HG03342 (cell line): ENCODE measurements around the gene TCP11L2.
"Not testable (repeated sequence)": the region's sequence is repeated elsewhere in the genome, so short reads cannot be mapped to it uniquely, and the experiment has no call there.

Source experiments
- ATAC-seq: cut with Tn5 transposase; IDR thresholded peaks from one replicate; pipeline ENCODE4 v1.9.1; 2021; ENCODE audit warnings: mild to moderate bottlenecking, moderate library complexity; ENCODE audit not compliant: unreplicated experiment

Gene TCP11L2

DNA sequence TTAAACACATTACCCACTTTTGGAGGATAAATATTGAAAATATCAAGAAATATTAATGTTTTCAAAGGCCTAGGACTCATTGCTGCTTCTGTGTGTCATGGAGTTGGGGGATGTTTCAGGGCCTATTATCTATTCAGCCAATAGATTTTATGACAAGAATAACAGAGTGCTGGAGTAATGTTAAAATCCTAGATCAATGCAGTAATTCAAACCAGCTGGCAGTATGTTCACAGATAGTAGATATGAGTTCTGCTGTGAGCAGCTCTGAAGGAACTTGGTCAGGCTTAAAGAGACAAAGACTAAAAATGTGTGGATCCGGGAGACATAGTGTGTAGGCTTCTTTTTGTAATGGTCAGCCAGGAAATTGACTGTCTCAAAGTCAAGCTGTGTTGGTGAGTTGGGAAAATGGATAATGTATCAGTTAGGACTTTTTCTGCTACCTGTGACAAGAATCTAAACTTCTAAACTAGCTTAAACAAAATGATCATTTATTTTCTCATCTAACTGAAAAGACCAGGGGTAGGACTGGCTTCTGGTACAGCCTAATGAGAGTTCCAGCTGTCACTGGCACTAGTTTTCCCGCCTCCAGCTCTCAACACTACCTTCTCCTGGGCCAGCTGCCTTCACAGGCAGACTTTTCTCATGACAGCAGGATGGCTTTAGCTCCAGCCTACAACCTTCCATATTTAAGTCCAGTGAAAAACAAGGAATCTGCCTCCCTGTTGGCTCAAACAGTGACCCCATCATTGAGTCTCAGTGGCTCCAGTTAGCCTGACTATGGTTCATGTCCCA is 38.7 kb downstream of the TCP11L2 start:
- no peak for ATAC-seq

DNA sequence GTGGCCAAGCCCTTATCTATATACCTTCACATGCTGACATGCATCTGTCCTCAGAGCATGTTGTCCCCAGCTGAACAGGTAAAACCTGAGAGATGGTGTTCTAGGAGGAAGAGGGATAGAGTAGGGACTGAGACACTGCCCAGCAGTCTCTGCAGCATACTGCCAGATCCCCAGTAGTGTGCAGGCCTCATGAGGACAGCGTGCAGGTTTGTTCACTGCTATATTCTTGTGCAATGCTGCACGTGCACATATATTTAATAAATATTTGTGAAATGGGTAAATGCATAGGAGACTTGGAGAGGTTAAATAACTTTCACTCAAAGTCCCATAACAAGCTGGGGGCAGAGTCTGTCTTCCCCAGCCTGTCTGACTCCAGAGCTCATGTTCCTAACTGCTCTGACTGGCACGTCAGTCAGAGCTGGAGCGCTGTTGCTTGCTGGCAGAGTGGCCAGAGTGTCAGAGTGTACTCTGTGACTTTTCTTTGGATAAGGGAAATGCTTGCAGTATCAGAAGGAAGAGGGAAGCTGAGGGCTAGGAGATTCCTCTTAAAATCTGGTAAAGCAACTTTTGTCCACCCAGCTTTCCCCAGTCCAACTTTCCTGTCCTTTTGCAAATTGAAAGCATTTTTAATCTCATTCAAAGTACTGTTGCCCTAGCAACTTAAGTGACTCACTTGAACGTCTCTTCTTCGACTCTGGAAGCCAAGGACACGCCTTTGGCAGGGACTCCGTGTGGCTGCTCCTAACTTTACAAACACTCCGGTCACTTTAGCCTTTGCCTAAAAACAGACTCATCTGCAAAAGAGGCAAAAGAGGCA is 40.1 kb downstream of the TCP11L2 start:
- ATAC-seq, result no peak

GRCh38 chr12:106343214-106343528 is 40.6 kb downstream of the TCP11L2 start:
- no peak for ATAC-seq

- no peak for ATAC-seq
These were observed 41.6 kb downstream of the TCP11L2 start for GRCh38 chr12:106344131-106344530.

DNA sequence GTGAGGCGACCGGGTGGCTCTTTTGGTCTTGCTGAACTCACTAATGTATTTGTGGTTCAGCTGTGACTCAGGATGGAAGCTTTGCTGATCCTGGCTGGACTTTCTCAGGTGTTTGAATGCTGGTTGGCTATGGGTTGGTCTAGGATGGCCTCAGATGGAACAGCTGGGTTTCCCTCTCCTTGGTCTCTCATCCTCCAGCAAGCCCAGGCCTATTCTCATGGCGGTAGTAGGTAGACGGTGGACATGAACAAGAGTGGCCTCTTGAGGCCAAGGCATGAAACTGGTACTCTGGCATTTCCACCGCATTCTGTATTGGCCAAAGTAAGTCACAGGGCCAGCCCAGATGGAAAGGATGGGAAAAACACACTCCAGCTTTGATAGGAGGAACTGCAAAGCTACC is 43.2 kb downstream of the TCP11L2 start:
- no peak for ATAC-seq

- no peak for ATAC-seq
These were observed 45.9 kb downstream of the TCP11L2 start for GRCh38 chr12:106348411-106348810.

DNA sequence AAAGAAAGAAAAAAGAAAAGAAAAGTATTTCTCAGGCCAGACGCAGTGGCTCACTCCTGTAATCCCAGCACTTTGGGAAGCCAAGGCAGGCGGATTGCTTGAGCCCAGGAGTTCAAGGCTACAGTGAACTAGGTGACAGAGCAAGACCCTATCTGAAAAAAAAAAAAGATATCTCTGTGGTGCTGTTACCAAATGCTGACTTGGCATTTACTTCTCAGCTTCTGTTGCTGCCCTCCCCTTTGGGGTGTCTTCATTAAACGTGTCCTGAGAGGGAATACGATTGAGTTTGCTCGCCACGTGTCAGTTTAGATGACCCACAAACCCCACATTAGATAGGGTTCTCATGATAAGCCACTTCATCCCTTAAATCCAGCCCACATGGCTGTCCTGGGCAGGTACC is 50.6 kb downstream of the TCP11L2 start:
- no peak for ATAC-seq

DNA sequence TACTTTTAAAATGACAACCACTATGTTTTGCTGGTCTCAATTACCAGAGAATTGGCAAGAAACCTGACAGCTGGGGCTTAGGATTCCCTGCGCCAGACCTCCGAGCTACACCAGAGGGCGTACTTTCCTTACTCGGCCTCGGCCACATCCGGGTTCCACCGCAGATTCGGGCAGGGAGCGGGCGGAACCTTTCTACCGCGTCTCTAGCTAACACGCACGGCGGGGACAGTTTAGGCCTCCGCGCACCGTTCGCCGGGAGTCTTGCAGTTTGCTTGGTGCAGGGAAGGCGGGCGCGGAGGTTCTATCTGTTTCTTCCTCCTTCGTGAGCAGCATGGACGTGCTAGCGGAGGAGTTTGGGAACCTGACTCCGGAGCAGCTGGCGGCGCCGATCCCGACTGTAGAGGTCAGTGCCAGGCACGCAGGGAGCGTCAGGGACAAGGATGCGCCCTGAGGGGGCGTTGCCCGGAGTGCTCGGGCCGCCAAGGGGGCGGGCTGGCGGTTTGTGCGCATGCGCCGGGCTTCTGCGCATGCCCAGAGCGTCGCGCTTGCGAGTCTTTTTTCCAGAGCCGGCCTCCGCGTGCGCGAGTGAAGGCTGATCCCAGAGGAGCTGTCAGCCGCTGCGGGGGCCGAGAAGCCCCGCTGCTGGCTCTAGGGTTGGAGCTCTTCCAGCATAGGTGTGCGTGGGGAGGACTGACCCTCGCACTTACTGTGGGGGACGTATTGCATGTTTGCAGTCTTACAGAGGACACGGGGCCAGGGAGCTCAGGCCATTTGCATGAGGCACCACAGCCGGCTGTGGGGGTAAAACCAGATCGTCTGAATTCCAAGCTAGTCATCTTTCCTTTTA is 55.2 kb downstream of the TCP11L2 start, which contains the start of gene POLR3B:
Gene POLR3B, plus strand, starts transcription at position 200 of the 847 bp plus-strand sequence. Its CDS starts 132 bp downstream, at position 332.
- ATAC-seq, result peak; percentile 92

GRCh38 chr12:106358396-106359241 is 56.1 kb downstream of the TCP11L2 start:
- ATAC-seq, result peak; percentile 9

DNA sequence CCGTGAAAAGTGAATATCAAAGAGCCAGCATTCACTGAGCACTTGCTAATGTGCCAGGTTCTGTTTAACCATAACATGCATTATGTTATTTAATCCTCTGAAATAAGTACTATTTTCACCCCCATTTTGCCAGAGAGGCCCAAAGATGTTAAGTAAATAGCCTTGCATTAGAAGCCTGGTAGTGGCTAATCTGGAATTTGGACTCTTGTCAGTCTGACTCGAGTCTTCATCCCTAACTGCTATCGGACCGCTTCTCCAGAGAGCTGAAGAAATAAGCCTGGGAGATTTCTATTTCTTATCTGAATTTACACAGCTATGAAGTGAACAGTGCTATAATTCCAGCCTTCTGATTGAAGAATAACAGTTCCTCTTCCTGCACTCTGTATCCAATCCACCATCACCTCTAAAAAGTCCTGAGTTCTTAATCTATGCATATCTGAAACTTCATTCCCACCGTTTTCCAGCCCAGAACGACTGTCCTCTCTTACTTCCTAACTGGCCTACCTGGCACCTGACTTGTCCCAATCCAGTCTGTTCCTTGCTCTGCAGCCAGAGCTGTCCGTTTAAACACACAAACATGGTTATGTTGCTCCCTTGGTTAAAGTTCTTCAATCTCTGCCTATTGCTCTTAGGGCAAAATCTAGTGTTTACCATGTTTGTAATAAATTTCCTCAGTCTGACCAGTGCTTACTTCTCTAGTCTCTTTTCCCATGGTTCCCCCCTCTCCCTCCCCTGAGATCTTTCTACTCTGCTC is 57.3 kb downstream of the TCP11L2 start:
- no peak for ATAC-seq

DNA sequence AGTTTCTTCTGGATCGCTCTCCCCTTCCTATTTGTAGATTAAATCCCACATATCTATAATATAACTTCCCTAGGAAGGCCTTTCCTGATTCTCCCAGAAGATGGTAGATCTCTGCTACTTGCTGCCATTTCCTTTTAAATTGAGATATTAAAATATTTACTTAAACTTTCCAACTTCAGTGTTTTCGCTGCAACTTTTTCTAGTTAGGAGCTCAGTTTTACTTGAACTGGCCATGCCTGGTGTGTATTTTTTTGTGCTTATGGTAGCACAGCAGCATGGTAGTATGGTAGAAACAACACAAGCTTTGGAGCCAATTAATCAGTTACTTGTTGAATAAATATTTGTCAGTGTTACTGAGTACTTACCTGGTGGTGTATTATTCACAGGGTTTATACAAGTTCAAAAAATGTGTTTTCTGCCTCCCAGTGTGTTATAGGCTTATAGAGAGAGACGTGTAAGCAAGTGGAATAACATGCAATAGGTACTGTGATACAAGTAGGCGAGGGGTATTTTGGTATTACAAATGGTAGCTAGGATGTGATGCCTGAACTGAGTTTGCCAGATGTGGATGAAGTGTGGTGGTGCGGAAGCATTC is 58.0 kb downstream of the TCP11L2 start:
- ATAC-seq, result no peak

GRCh38 chr12:106362971-106363370 is 60.4 kb downstream of the TCP11L2 start:
- no peak for ATAC-seq

GRCh38 chr12:106364261-106364660 is 61.7 kb downstream of the TCP11L2 start:
- no peak for ATAC-seq

GRCh38 chr12:106369624-106370346 is 67.3 kb downstream of the TCP11L2 start:
- no peak for ATAC-seq

DNA sequence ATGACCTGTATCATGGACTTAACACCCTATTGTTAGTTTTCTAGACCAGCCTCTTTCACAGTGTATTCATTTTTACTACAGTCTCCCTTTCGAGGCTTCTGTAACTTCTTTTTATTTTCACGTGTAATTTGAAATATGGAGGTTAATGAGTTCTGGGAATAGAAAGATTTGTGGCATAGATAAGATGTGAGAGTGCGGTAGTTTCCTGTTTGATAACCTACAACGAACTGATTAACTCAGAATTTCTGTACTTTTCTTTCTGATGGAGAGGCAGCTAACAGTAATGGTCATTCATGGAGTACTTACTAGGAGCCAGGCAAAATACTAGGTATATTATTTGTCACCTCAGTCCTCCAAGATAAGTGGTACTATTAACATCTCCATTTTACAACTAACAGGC is 76.3 kb downstream of the TCP11L2 start:
- ATAC-seq, result no peak

GRCh38 chr12:106380954-106381353 is 78.4 kb downstream of the TCP11L2 start:
- ATAC-seq, result no peak

- not testable (repeated sequence) for ATAC-seq
These were observed 79.3 kb downstream of the TCP11L2 start for GRCh38 chr12:106381866-106382265.

DNA sequence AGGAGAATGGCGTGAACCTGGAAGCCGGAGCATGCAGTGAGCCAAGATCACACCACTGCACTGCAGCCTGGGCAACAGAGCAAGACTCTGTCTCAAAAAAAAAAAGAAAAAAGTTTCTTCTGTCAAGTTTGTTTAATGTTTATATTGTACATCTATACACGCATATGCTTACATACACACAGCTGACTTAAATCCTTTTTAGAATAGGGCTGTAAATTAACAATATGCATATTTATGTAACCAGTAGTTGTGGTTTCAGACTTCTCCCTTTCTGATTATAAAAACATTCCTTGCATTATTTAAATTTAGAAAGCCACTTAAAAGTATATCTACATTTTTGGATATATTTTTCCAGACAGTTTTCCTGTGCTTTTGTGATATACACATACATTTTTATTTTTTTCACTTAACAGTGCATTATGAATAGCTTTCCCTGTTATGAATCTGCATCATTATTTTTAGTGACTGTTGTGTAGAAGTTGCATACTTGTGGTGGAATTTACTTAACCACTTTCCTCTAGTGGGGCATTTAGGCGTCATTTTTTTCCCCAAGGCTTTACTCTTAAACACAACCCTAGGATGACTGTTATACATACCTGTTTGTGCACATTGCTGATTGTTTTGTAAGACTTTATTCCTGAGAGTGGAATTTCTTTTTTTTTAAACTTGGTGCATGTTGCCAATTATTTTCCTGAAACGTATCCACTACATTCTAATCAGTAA is 84.4 kb downstream of the TCP11L2 start:
- ATAC-seq, result no peak
